Measurements from ENCODE around the gene OVOL1.
A peak's percentile ranks its signal among the peaks of the same experiment; 100 is the strongest.
"Not testable (repeated sequence)": the region's sequence is repeated elsewhere in the genome, so short reads cannot be mapped to it uniquely, and the experiment has no call there.

The OVOL1 gene

DNA sequence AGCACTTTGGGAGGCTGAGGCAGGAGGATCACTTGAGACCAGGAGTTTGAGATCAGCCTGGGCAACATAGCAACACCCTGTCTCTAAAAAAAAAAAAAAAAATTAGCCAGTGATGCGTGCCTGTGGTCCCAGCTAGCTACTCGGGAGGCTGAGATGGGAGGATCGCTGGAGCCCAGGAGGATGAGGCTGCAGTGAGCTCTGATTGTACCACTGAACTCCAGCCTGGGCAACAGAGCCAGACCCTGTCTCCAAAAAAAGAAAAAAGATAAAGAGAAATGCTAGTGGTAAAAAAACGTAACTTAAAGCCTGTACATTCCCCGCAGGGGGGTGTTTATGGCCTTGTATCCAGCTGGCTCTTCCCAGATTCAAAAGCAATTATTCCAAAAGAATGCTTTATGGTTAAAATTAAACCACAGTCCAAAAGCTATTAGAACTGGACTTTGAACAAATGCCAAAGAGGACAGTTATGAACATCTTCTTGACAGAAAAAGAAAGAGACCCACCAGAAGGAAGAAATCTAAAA lies 30.5 kb downstream of the OVOL1 start:
- no peak for DNase-seq

DNA sequence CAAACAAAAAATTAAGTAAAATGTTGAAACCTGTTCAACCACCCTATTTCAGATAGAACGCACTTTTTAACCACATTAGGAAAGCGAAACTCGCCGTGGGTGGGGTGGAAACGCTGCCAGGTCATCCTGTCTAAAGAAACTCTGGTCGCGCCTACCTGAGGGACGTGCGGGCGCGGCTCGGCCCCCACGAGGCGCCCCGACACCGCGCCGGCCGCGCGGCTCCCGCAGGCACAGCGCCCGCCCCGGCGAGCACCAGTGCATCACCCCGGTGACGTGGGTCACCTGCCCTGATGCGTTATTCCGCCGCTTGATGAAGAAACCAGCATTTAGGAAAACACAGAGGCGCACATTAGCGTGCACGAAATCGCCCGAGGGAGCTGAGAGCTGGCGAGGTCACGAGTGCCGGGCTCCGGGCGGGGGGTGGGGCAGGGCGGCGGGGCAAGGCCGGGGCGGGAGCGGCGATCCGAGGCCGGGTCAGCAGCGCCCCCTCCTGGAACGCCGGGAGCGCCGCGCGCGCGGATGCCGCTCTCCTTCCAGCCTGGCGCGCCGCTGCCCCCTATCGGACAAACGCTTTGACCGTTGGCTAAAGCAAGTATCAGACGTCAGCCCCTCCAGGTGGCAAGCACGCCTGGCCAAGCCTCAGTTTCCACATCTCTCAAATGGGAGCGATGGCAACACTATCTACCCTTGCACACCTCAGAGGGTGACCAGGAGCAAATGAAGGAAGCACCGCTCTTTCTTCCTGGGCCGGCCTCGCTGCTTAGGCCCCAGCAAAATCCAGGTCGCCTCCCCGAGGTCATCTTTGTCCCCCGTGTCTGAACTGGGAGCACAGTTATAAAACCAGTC lies 31.2 kb downstream of the OVOL1 start:
- peak; percentile 94 to 98 (median 97) for DNase-seq

DNA sequence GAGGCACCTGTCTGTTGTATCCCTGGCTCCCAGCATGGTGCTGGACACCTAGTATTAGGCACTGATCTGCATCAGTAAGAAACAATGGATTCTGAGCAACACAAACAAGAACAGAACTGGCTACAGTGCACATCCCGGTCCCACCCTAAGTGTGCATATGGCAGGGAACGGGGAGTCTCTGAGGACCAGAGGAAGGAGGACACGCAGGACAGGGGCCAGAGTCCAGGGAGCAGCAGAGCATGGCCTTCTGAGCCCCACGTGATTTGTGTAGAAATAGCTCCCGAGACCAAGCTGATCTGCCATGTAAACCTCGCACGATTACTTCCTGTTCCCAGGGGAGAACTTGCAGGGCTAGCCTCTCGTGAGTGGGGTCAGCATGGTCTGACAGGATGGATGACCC lies 34.2 kb downstream of the OVOL1 start:
- peak; percentile 53 to 75 (median 72) for DNase-seq

DNA sequence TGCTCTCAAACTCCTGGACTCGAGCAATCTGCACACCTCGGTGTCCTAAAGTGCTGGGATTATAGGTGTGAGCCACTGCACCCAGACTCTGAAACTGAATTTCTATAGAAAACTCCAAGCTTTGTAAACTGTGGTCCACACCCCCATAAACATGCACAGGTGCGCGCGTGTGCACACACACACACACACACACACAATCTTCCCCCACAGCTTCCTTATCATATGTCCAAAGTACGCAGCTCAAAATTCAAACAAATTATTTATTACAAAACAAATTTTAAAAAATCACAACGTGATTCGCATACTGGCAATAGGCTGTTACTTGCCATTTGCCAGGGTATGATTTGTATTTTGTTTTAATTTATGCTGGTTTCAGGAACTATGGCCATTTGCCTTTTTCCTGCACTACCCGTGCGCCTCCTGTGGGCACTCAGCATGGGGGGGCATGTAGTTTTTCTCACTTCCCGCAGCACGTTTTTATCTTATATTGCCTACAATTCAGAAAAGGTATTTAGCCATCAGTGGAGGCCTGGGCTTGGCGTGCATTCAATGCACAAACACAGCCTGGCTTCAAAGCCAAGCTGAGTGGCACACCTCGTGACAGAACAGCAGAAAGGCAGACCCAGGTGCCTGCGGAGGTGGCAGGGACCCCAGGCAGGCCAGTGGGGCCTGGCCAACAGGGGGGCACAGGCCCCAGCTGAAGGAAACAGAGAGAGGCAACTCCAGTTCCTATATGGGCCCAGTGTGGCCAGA lies 36.1 kb downstream of the OVOL1 start:
- no peak for DNase-seq

DNA sequence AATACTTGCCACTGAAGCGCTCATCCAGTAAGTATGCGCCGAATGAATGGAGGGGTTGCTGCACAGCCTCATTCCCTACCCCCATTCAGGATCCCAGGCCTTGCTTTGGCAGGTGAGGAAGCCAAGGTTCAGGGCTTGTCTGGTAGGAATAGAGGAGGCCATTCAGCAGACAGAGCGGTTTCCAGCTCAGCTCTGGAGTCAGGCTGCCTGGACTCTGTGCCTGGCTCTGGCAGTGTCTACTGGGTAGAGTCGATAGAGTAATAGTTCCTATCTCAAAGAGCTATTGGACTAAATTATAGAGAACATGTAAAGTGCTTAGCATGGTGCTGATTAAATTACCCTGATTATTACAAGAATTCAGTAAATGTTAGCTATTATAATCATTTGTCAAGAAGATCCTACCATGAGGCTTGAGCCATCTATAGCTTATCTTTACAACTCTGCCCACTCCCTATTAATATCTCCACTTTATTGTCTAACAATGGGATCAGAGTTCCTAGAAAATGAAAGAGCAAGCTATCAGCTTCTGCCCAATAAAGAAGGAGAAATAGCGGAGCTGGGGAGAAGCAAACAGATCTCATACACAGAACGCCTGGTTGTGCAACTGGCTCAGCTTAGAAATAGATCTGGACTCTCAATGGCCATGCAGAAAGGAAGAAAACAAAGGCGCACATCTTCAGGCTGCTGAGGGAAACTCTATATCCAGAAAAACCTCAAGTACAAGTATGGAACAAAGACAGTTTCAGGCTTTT lies 40.3 kb downstream of the OVOL1 start:
- no peak for DNase-seq

DNA sequence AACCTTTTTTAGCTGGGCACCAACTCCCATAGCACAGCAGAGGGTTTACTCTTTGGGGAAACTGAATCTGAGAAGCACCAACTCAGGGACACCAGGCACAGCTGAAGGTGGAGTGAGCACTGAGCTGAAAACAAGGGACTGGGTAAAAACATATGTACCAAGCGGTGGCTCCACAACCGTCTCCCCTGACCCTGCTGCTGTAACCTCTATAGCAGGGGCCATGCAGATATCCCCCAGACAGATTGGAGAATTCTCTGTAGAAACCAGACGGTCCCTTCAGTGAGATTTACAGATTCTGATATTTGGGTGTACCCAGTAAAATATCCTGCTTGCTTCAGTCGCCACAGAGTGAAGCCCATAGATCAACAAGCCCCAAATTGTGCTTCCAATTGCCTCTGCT lies 42.6 kb downstream of the OVOL1 start:
- DNase-seq: no peak

DNA sequence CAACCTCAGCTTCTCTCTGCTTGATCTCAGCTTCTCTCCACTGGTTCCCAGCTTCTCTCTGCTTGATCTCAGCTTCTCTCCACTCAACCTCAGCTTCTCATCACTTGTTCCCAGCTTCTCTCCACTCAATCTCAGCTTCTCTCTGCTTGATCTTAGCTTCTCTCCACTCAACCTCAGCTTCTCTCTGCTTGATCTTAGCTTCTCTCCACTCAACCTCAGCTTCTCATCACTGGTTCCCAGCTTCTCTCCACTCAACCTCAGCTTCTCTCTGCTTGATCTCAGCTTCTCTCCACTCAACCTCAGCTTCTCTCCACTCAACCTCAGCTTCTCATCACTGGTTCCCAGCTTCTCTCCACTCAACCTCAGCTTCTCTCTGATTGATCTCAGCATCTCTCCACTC lies 45.4 kb downstream of the OVOL1 start:
- not testable (repeated sequence) for DNase-seq

DNA sequence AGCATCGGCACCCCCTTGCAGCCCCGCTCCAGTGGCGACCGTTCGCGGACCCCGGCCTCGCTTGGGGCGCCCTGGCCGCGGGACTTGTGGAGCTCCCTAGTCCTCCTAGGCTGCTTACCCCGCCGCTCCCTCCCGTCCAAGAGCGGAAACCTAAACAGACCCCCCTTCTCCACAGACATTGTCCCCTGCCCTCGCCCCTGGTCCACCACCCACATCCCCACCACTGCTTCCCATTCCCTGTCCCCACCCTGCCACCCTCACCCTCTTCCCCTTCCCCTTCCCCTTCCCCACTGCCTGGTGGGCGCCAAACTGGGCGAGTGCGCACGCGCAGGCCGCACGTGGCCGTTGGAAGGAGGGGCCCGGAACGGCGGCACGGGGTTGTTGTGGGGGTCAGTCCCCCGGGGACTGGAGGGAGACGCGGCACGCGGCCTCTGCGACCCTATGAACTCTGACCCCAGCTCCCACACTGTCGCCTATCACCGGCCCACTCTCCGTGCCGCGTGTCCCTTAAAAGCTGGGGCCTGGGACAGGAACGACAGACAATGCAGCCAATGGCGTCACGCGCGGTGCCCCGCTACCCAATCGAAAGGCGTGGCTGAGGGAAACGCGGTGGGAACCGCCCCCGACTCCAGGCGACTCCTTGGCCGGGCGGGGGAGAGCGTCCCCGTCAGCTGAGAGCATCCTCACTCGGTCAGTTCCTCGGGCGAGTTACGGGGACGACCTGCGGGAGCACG lies 46.6 kb downstream of the OVOL1 start, which contains the start of gene SNX32:
Gene SNX32 (plus strand): TSS at position 667 of the 734 bp plus-strand sequence. CDS start 103 bp downstream, outside the sequence.
- DNase-seq: peak; percentile 95 to 97 (median 96)

DNA sequence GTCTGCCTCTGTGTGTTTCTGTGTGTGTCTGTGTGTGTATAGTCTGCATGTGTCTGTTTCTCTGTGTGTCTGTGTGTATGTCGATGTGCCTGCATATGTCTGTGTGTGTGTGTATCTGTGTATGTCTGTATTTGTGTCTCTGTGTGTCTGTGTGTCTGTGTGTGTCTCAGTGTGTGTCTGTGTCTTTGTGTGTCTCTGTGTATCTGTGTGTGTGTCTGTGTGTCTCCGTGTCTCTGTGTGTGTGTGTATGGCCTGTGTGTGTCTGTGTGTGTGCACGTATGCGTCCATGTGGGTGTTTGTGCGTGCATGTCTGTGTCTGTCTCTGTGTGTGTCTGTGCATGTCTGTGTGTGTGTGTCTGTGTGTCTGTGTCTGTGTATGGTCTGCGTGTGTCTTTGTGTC lies 47.3 kb downstream of the OVOL1 start:
- DNase-seq: no peak

DNA sequence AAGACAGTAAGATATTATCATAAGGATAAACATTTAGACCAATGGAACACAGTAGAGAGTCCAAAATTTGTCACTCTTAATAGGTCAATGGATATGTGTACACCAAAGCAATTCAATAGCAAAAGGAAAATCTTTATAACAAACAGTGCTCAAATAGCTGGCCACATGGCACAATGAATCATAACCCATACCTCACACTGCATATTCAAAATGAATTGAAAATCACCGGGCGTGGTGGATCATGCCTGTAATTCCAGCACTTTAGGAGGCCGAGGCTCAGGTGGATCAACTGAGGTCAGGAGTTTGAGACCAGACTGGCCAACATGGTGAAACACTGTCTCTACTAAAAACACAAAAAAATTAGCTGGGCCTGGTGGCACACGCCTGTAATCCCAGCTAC lies 55.3 kb downstream of the OVOL1 start:
- no peak for DNase-seq

DNA sequence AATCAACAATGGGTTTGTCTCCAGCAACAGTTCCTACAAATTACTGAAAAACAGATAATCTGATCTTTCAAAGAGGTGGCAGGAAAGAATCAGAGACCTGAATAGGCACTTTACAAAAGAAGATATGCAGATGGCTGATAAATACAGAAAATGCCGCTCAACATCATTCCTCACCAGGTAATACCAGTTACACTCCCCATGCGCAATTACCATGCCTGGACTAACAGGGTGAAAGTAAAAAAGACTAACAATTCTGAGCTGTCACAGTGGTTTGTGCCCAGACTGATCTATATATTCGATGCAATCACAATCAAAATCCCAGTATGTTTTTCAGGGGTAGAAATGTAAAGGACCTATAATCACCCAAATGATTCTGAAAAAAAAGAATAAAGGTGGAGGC lies 56.9 kb downstream of the OVOL1 start:
- no peak for DNase-seq

DNA sequence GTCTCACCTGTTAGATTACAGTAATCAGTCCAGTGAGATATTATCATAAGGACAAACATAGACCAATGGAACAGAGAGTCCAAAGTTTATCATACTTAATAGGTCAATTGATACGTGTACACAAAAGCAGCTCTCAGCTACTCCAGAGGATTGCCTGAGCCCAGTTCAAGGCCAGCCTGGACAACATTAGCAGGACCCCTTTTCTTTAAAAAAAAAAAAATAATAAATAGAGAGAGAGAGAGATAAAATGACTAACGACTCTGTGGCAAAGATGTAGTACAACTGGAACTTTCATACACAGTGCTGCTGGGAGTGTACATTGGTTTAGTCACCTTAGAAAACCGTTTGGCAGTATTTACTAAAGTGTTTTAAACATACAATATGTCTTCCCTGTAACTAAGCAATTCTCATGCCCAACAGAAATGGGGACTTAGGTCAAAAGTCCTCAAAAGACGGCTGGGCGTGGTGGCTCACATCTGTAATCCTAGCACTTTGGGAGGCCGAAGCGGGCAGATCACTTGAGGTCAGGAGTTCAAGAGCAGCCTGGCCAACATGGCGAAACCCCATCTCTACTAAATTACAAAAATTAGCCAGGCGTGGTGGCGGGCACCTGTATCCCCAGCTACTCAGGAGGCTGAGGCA lies 57.5 kb downstream of the OVOL1 start:
- no peak for DNase-seq
